Measurements from ENCODE around the gene TMEM116.
A peak's percentile ranks its signal among the peaks of the same experiment; 100 is the strongest.

TMEM116 gene

GRCh38 chr12:112012775-112013600 lies at the start of gene TMEM116, which contains the start of gene ERP29:
Gene TMEM116 (minus strand): TSS chr12:112013165. CDS start chr12:112005270, 7,895 bp downstream.
Gene ERP29 (plus strand): TSS chr12:112013426. CDS start chr12:112013466, 40 bp downstream.
- Histone ChIP-seq H3K4me3 (ENCODE audit: low read length, poor library complexity, severe bottlenecking) (peak within 1 kb of the TSS; percentile 93), H3K4me2 (ENCODE audit: low read depth, low read length, poor library complexity, severe bottlenecking) (peak within 1 kb of the TSS; percentile 93), H3K4me1 (ENCODE audit: insufficient read depth, low read length, poor library complexity, severe bottlenecking) (peaks cover 19% of the 10 kb centered on the region), H3K9ac (ENCODE audit: low read depth, low read length, poor library complexity, severe bottlenecking) (peak within 1 kb of the TSS; percentile 97), H4K20me1 (ENCODE audit: insufficient read depth, low read length, poor library complexity, severe bottlenecking) (peaks cover 28% of the 10 kb centered on the region), H3K36me3 (ENCODE audit: insufficient read depth, low read length) (peaks cover 6% of the 10 kb centered on the region; the same call in 1 of the 2 replicates), H3F3A (ENCODE audit: low read depth) (no peaks in the 10 kb centered on the region), H3K27me3 (ENCODE audit: insufficient read depth, low read length, poor library complexity, severe bottlenecking) (no peaks in the 10 kb centered on the region), H2AFZ (ENCODE audit: low read length) (peak within 1 kb of the TSS; percentile 95), H3K9me2 (replicated peaks; ENCODE audit: low read depth, low read length) (no peaks in the 10 kb centered on the region), H3K9me3 (ENCODE audit: insufficient read depth, low read depth, low read length) (no peaks in the 10 kb centered on the region), H3K79me2 (ENCODE audit: insufficient read depth, low read length) (peaks cover 62% of the 10 kb centered on the region)
- TF ChIP-seq CTCF (conservative IDR thresholded peaks at IDR 0.05; ENCODE audit: low read length) (peak; percentile 45; the same call in 1 of the 2 replicates), EZH2phosphoT487 (IDR thresholded peaks at IDR 0.05; ENCODE audit: borderline replicate concordance) (no peak)

- no peak overlapping the region for H3K4me2 ChIP-seq (ENCODE audit: low read depth, low read length, poor library complexity, severe bottlenecking)
- H2AFZ ChIP-seq (ENCODE audit: low read length), result no peak overlapping the region
- no peaks in the 10 kb centered on the region for H3F3A ChIP-seq (ENCODE audit: low read depth)
- no peak overlapping the region for H3K9ac ChIP-seq (ENCODE audit: low read depth, low read length, poor library complexity, severe bottlenecking)
- H4K20me1 ChIP-seq (ENCODE audit: insufficient read depth, low read length, poor library complexity, severe bottlenecking), result no peaks in the 10 kb centered on the region
- H3K4me1 ChIP-seq (ENCODE audit: insufficient read depth, low read length, poor library complexity, severe bottlenecking), result no peaks in the 10 kb centered on the region
- H3K9me3 ChIP-seq (ENCODE audit: insufficient read depth, low read depth, low read length), result no peaks in the 10 kb centered on the region
- no peak overlapping the region for H3K4me3 ChIP-seq (ENCODE audit: low read length, poor library complexity, severe bottlenecking)
- no peaks in the 10 kb centered on the region for H3K79me2 ChIP-seq (ENCODE audit: insufficient read depth, low read length)
- no peaks in the 10 kb centered on the region for H3K9me2 ChIP-seq (replicated peaks; ENCODE audit: low read depth, low read length)
- peaks cover 64% of the 10 kb centered on the region for H3K36me3 ChIP-seq (ENCODE audit: insufficient read depth, low read length)
- no peaks in the 10 kb centered on the region for H3K27me3 ChIP-seq (ENCODE audit: insufficient read depth, low read length, poor library complexity, severe bottlenecking)
- TF ChIP-seq CTCF (conservative IDR thresholded peaks at IDR 0.05; ENCODE audit: low read length) (no peak), EZH2phosphoT487 (IDR thresholded peaks at IDR 0.05; ENCODE audit: borderline replicate concordance) (no peak)
These were observed 48.2 kb upstream of the TMEM116 start for GRCh38 chr12:112061137-112061536.

- no peaks in the 10 kb centered on the region for H3K9me3 ChIP-seq (ENCODE audit: insufficient read depth, low read depth, low read length)
- H3K9ac ChIP-seq (ENCODE audit: low read depth, low read length, poor library complexity, severe bottlenecking), result no peak overlapping the region
- no peaks in the 10 kb centered on the region for H3F3A ChIP-seq (ENCODE audit: low read depth)
- no peak overlapping the region for H3K4me2 ChIP-seq (ENCODE audit: low read depth, low read length, poor library complexity, severe bottlenecking)
- peaks cover 95% of the 10 kb centered on the region for H3K36me3 ChIP-seq (ENCODE audit: insufficient read depth, low read length)
- no peaks in the 10 kb centered on the region for H3K9me2 ChIP-seq (replicated peaks; ENCODE audit: low read depth, low read length)
- H3K27me3 ChIP-seq (ENCODE audit: insufficient read depth, low read length, poor library complexity, severe bottlenecking), result no peaks in the 10 kb centered on the region
- H3K4me1 ChIP-seq (ENCODE audit: insufficient read depth, low read length, poor library complexity, severe bottlenecking), result peaks cover under 1% of the 10 kb centered on the region
- no peak for TF ChIP-seq CTCF (conservative IDR thresholded peaks at IDR 0.05; ENCODE audit: low read length)
- no peak for TF ChIP-seq EZH2phosphoT487 (IDR thresholded peaks at IDR 0.05; ENCODE audit: borderline replicate concordance)
- no peak overlapping the region for H3K4me3 ChIP-seq (ENCODE audit: low read length, poor library complexity, severe bottlenecking)
- no peak overlapping the region for H2AFZ ChIP-seq (ENCODE audit: low read length)
- H4K20me1 ChIP-seq (ENCODE audit: insufficient read depth, low read length, poor library complexity, severe bottlenecking), result no peaks in the 10 kb centered on the region
- H3K79me2 ChIP-seq (ENCODE audit: insufficient read depth, low read length), result no peaks in the 10 kb centered on the region
These were observed 36.4 kb upstream of the TMEM116 start for GRCh38 chr12:112049351-112049750.
